DND-41 (cell line): ENCODE measurements around the gene OPCML.

ENCODE experiments used
- EZH2 ChIP-seq: IDR thresholded peaks from 3 replicates; pipeline ENCODE4 v1.6.1; 2012; ENCODE audit warnings: borderline replicate concordance, low read depth, mild to moderate bottlenecking, moderate library complexity, low read length, inconsistent platforms; ENCODE audit not compliant: severe bottlenecking
- TF ChIP-seq, protein P1 (sequence below): IDR thresholded peaks from 2 replicates; pipeline ENCODE4 v1.5.1; 2012; ENCODE audit warnings: borderline replicate concordance, low read length, moderate library complexity, mild to moderate bottlenecking; ENCODE audit not compliant: poor library complexity, severe bottlenecking; ENCODE audit errors: extremely low read depth

DNA sequence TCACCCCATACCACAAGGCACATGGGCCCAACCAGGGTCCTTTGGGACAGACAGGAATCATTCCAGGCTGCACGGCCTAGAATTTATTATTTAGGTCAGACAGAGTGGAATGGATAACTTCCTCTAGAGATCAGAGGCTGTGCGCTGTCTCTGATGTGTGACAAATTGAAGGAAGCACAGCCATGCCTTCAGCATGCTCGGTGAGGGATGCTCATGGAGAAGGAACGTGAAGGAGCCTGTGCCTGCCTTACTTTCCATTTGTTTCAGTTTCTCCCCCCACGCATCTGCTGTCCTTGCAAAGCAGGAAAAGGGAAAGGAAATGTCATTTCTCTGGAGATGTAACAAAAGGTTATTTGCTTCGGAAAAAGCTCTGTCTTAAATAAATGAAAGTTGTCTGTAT lies 644.1 kb downstream of the OPCML start:
- TF ChIP-seq, protein P1, sequence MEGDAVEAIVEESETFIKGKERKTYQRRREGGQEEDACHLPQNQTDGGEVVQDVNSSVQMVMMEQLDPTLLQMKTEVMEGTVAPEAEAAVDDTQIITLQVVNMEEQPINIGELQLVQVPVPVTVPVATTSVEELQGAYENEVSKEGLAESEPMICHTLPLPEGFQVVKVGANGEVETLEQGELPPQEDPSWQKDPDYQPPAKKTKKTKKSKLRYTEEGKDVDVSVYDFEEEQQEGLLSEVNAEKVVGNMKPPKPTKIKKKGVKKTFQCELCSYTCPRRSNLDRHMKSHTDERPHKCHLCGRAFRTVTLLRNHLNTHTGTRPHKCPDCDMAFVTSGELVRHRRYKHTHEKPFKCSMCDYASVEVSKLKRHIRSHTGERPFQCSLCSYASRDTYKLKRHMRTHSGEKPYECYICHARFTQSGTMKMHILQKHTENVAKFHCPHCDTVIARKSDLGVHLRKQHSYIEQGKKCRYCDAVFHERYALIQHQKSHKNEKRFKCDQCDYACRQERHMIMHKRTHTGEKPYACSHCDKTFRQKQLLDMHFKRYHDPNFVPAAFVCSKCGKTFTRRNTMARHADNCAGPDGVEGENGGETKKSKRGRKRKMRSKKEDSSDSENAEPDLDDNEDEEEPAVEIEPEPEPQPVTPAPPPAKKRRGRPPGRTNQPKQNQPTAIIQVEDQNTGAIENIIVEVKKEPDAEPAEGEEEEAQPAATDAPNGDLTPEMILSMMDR: no peak
- TF ChIP-seq EZH2: no peak
